IMR-90 (cell line): Measurements from ENCODE around the gene NEUROG1. TPM values are rescaled to one million over a fixed set of nuclear protein-coding genes. Genes with fewer than 3 reads are reported as not detected.

ENCODE experiments used
- ATAC-seq: fragments of 200-7000 bp; cut with Tn5 transposase; 2 replicates; pipeline ENCODE4 v1.9.1; 2020; ENCODE audit warnings: low read depth, mild to moderate bottlenecking, moderate library complexity
- BruUV-seq: library from RNA; stranded (reverse); fragments of 400-500 nt; replicated peaks from 2 replicates; lab custom pipeline; 2021; lab: Mats Ljungman, UMichigan
- CTCF ChIA-PET: fragments of 300-600 bp; formaldehyde crosslinking; extraction: SDS; loops from one replicate; lab custom pipeline; 2021; ENCODE audit warnings: antibody characterized with exemption; lab: Yijun Ruan, JAX
- POLR2A ChIA-PET: fragments of 300-600 bp; sonication (Branson Sonifier 250); formaldehyde crosslinking; loops from one replicate; lab custom pipeline; 2022; ENCODE audit warnings: antibody characterized with exemption; ENCODE audit not compliant: unreplicated experiment; lab: Charles Lee
- DNase-seq: peaks from one replicate; pipeline ENCODE4 v3.0.0; 2013
- H2AFZ ChIP-seq: replicated peaks from 2 replicates; pipeline ENCODE3; 2013; ENCODE audit warnings: low read length, mild to moderate bottlenecking; ENCODE audit not compliant: poor library complexity
- H2AK5ac ChIP-seq: 2 replicates; pipeline ENCODE4 v1.6.1; 2013; ENCODE audit warnings: low read depth, low read length, inconsistent platforms
- H2AK9ac ChIP-seq: replicated peaks from 2 replicates; pipeline ENCODE3; 2013; ENCODE audit warnings: mild to moderate bottlenecking, low read depth, low read length, moderate library complexity; ENCODE audit not compliant: poor library complexity
- H2BK120ac ChIP-seq: 2 replicates; pipeline ENCODE4 v1.6.1; 2013; ENCODE audit warnings: low read depth, low read length, inconsistent platforms
- H2BK15ac ChIP-seq: 3 replicates; pipeline ENCODE4 v1.6.1; 2013; ENCODE audit warnings: low read depth, low read length, inconsistent platforms
- H2BK20ac ChIP-seq: 2 replicates; pipeline ENCODE4 v1.6.1; 2013; ENCODE audit warnings: low read depth, mild to moderate bottlenecking, inconsistent platforms, low read length, moderate library complexity
- H2BK5ac ChIP-seq: 2 replicates; pipeline ENCODE4 v1.6.1; 2013; ENCODE audit warnings: mild to moderate bottlenecking, low read depth, low read length, inconsistent platforms; ENCODE audit not compliant: poor library complexity, severe bottlenecking
- H3K14ac ChIP-seq: replicated peaks from 2 replicates; pipeline ENCODE4 v1.6.1; 2013; ENCODE audit warnings: low read depth, low read length, inconsistent platforms
- H3K18ac ChIP-seq: 2 replicates; pipeline ENCODE4 v1.6.1; 2013; ENCODE audit warnings: low read depth, low read length, control low read depth
- H3K23ac ChIP-seq: 2 replicates; pipeline ENCODE4 v1.6.1; 2013; ENCODE audit warnings: low read depth, low read length, inconsistent platforms
- H3K27ac ChIP-seq: 2 replicates; pipeline ENCODE4 v1.5.1; 2013; ENCODE audit warnings: mild to moderate bottlenecking, control low read depth, low read length; ENCODE audit not compliant: insufficient read depth
- H3K27me3 ChIP-seq: 2 replicates; pipeline ENCODE4 v1.6.1; 2013; ENCODE audit warnings: low read length; ENCODE audit not compliant: control insufficient read depth, insufficient read depth
- H3K36me3 ChIP-seq: 2 replicates; pipeline ENCODE4 v1.6.1; 2013; ENCODE audit warnings: low read length, mixed read lengths; ENCODE audit not compliant: control insufficient read depth, insufficient read depth
- H3K4ac ChIP-seq: 2 replicates; pipeline ENCODE4 v1.6.1; 2013; ENCODE audit warnings: low read depth, low read length, inconsistent platforms
- H3K4me1 ChIP-seq: 2 replicates; pipeline ENCODE4 v1.6.1; 2013; ENCODE audit warnings: low read length, mixed read lengths; ENCODE audit not compliant: control insufficient read depth, insufficient read depth
- H3K4me2 ChIP-seq: 2 replicates; pipeline ENCODE4 v1.6.1; 2013; ENCODE audit warnings: low read depth, mild to moderate bottlenecking, control low read depth, low read length, moderate library complexity
- H3K4me3 ChIP-seq: 2 replicates; pipeline ENCODE4 v1.5.1; 2013; ENCODE audit warnings: low read depth, mild to moderate bottlenecking, control low read depth, low read length, moderate library complexity; ENCODE audit not compliant: insufficient read depth
- H3K56ac ChIP-seq: 2 replicates; pipeline ENCODE4 v1.6.1; 2013; ENCODE audit warnings: low read length, inconsistent platforms; ENCODE audit not compliant: insufficient read depth; ENCODE audit errors: extremely low read depth
- H3K79me1 ChIP-seq, 2 experiments: 2 replicates each; pipeline ENCODE4 v1.6.1; 2013; ENCODE audit warnings: low read length in 2 of 2, inconsistent platforms in 1 of 2, low read depth in 1 of 2
- H3K9ac ChIP-seq: 2 replicates; pipeline ENCODE4 v1.6.1; 2013; ENCODE audit warnings: low read depth, low read length, control low read depth
- H3K9me1 ChIP-seq: 2 replicates; pipeline ENCODE4 v1.6.1; 2013; ENCODE audit warnings: low read length, inconsistent platforms; ENCODE audit not compliant: insufficient read depth
- H3K9me3 ChIP-seq: 2 replicates; pipeline ENCODE4 v1.6.1; 2013; ENCODE audit warnings: low read length; ENCODE audit not compliant: control insufficient read depth, insufficient read depth
- H4K20me1 ChIP-seq: 2 replicates; pipeline ENCODE4 v1.6.1; 2013; ENCODE audit warnings: low read length, inconsistent platforms; ENCODE audit not compliant: insufficient read depth
- H4K5ac ChIP-seq: 2 replicates; pipeline ENCODE4 v1.6.1; 2013; ENCODE audit warnings: mild to moderate bottlenecking, low read depth, low read length, control low read depth
- H4K8ac ChIP-seq, 2 experiments: 2 replicates each; pipeline ENCODE4 v1.6.1; 2013; ENCODE audit warnings: low read depth in 2 of 2, low read length in 2 of 2, control low read depth in 1 of 2, inconsistent platforms in 1 of 2
- H4K91ac ChIP-seq: 2 replicates; pipeline ENCODE4 v1.6.1; 2013; ENCODE audit warnings: low read depth, low read length, inconsistent platforms; ENCODE audit not compliant: insufficient read depth
- BHLHE40 ChIP-seq: fragments of 150-350 bp; IDR thresholded peaks from 2 replicates; pipeline ENCODE4 v1.6.1; 2016; ENCODE audit warnings: mild to moderate bottlenecking, low read depth, low read length
- CEBPB ChIP-seq: IDR thresholded peaks from 2 replicates; pipeline ENCODE4 v1.6.1; 2012; ENCODE audit warnings: low read depth, low read length, improper control_type of control experiment
- CHD1 ChIP-seq: IDR thresholded peaks from 2 replicates; pipeline ENCODE4 v1.6.1; 2012; ENCODE audit warnings: low read depth, low read length, improper control_type of control experiment
- FOS ChIP-seq: fragments of 150-350 bp; IDR thresholded peaks from 2 replicates; pipeline ENCODE4 v1.6.1; 2016; ENCODE audit warnings: low read depth, low read length
- MAFK ChIP-seq: IDR thresholded peaks from 2 replicates; pipeline ENCODE4 v1.6.1; 2012; ENCODE audit warnings: low read depth, low read length, improper control_type of control experiment
- MAZ ChIP-seq: IDR thresholded peaks from 2 replicates; pipeline ENCODE4 v1.6.1; 2012; ENCODE audit warnings: low read depth, mild to moderate bottlenecking, low read length, improper control_type of control experiment, moderate library complexity, borderline replicate concordance
- MXI1 ChIP-seq: IDR thresholded peaks from 2 replicates; pipeline ENCODE4 v1.6.1; 2012; ENCODE audit warnings: low read depth, mild to moderate bottlenecking, low read length, moderate library complexity, borderline replicate concordance
- NFE2L2 ChIP-seq: fragments of 150-350 bp; IDR thresholded peaks from 2 replicates; pipeline ENCODE4 v1.6.1; 2016; ENCODE audit warnings: low read depth, mild to moderate bottlenecking, low read length
- POLR2A ChIP-seq: IDR thresholded peaks from 2 replicates; pipeline ENCODE4 v1.6.1; 2012; ENCODE audit warnings: mild to moderate bottlenecking, low read depth, low read length
- RCOR1 ChIP-seq: IDR thresholded peaks from 2 replicates; pipeline ENCODE4 v1.6.1; 2012; ENCODE audit warnings: mild to moderate bottlenecking, low read length, improper control_type of control experiment; ENCODE audit not compliant: insufficient replicate concordance
- RFX5 ChIP-seq: IDR thresholded peaks from 2 replicates; pipeline ENCODE4 v1.8.0; 2012; ENCODE audit warnings: low read depth, mild to moderate bottlenecking, low read length, moderate library complexity
- SMC3 ChIP-seq: fragments of 150-350 bp; IDR thresholded peaks from 2 replicates; pipeline ENCODE4 v1.6.1; 2016; ENCODE audit warnings: low read depth, mild to moderate bottlenecking, antibody characterized with exemption, low read length, moderate library complexity
- USF2 ChIP-seq: fragments of 150-350 bp; IDR thresholded peaks from 2 replicates; pipeline ENCODE4 v1.6.1; 2017; ENCODE audit warnings: mild to moderate bottlenecking, antibody characterized with exemption, low read length, low read depth
- WGBS, 2 experiments: methylation state at CpG; one replicate each; pipeline versions ENCODE4 v1.1.5 to v1.1.7; 2013; ENCODE audit warnings: missing lambda C conversion rate in 2 of 2; ENCODE audit not compliant: insufficient read length in 1 of 2; ENCODE audit errors: extremely low coverage in 2 of 2; 5-methylcytosine and 5-hydroxymethylcytosine counted together
- dilution Hi-C: fragments of 300-500 bp; cut with HindIII; formaldehyde crosslinking; loops from one replicate; pipeline ENCODE4 v1.14.3; 2018; ENCODE audit warnings: low sequenced_read_pairs; ENCODE audit not compliant: unreplicated experiment
- in situ Hi-C: fragments of 300-500 bp; cut with MboI; formaldehyde crosslinking; loops from 3 replicates; pipeline ENCODE4 v1.14.3; 2019; ENCODE audit warnings: low sequenced_read_pairs, inconsistent platforms, mixed read lengths
- intact Hi-C: fragments of 100-400 bp; cut with micrococcal nuclease; formaldehyde crosslinking; loops from 2 replicates; pipeline ENCODE4 v1.10.0; 2022
- polyA plus RNA-seq, 3 experiments: library from polyadenylated mRNA; depleted of rRNA; stranded (reverse); fragments of >200 nt; gene quantifications; 2 replicates each; pipeline ENCODE4 v1.2.3, GENCODE V29; 2012; ENCODE audit warnings: low replicate concordance in 1 of 3
- total RNA-seq: library from RNA; depleted of rRNA; stranded (reverse); fragments of >200 nt; gene quantifications from 2 replicates; pipeline ENCODE4 v1.2.3, GENCODE V29; 2012
- TF ChIP-seq, protein P1 (sequence below): conservative IDR thresholded peaks from 2 replicates; pipeline ENCODE4 v1.5.1; 2012; ENCODE audit warnings: mild to moderate bottlenecking, low read depth, low read length, improper control_type of control experiment

NEUROG1 gene
- total and polyA plus RNA-seq, 2 of the 4 experiments (the other 2 are of a cell fraction): not detected

DNA sequence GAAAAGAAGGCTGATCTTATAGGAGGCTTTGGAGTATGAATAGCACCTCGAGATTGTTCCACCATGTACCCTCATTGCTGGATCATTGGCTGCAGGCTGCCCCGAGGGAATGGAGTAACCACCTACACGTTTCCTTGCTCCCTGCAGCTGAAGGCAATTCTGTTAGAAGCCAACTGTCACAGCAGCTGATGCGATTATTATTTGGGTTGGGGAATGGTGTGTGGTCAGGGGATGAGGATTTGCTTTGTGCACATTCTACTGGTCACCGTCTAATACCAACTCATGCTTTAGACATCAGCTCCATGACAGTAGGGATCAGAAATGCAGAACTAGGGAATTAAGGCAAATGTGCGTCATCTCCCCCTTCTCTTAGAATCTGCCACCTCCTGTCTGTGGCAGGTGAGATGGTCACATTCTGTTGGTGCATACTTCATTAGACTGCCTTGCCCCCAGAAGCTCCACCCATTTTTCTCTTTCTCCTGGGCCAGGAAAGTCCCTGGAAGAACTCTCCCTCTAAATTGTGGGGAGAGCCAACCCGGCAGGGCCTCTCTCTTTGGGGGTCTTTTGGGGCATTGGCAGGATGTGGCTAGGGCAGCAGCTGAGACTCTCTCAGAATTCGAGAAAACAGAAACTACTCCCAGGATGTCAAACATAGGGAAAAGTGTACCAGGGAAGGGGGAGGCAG, 32.8 kb downstream of the NEUROG1 start:
- Histone ChIP-seq H3K18ac (no peak overlapping the region), H3K9me1 (no peaks in the 10 kb centered on the region), H2BK20ac (no peak overlapping the region), H4K5ac (no peak overlapping the region), H3K9ac (no peak overlapping the region), H2AK5ac (no peak overlapping the region), H3K56ac (no peak overlapping the region), H2BK120ac (no peak overlapping the region), H3K14ac (no peak overlapping the region), H3K4ac (no peak overlapping the region), H2AFZ (no peak overlapping the region), H3K4me2 (no peak overlapping the region), H2BK5ac (no peak overlapping the region), H3K79me1 (no peaks in the 10 kb centered on the region), H3K9me3 (no peaks in the 10 kb centered on the region), H3K4me1 (no peaks in the 10 kb centered on the region), H4K20me1 (no peaks in the 10 kb centered on the region), H4K8ac (no peak overlapping the region), H4K91ac (no peak overlapping the region), H2AK9ac (no peak overlapping the region), H3K27ac (no peak overlapping the region), H2BK15ac (no peak overlapping the region), H3K36me3 (no peaks in the 10 kb centered on the region), H3K23ac (no peak overlapping the region), H3K27me3 (peaks cover 52% of the 10 kb centered on the region), H3K4me3 (no peak overlapping the region)
- no TSS peak for BruUV-seq
- TF ChIP-seq POLR2A: no peak
- no peak for TF ChIP-seq USF2
- TF ChIP-seq RCOR1: no peak
- no peak for TF ChIP-seq MAFK
- TF ChIP-seq SMC3: no peak
- TF ChIP-seq BHLHE40: no peak
- TF ChIP-seq RFX5: no peak
- TF ChIP-seq, protein P1, sequence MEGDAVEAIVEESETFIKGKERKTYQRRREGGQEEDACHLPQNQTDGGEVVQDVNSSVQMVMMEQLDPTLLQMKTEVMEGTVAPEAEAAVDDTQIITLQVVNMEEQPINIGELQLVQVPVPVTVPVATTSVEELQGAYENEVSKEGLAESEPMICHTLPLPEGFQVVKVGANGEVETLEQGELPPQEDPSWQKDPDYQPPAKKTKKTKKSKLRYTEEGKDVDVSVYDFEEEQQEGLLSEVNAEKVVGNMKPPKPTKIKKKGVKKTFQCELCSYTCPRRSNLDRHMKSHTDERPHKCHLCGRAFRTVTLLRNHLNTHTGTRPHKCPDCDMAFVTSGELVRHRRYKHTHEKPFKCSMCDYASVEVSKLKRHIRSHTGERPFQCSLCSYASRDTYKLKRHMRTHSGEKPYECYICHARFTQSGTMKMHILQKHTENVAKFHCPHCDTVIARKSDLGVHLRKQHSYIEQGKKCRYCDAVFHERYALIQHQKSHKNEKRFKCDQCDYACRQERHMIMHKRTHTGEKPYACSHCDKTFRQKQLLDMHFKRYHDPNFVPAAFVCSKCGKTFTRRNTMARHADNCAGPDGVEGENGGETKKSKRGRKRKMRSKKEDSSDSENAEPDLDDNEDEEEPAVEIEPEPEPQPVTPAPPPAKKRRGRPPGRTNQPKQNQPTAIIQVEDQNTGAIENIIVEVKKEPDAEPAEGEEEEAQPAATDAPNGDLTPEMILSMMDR: no peak
- TF ChIP-seq MAZ: no peak
- TF ChIP-seq CEBPB: no peak
- no peak for TF ChIP-seq NFE2L2
- no peak for TF ChIP-seq MXI1
- no peak for TF ChIP-seq CHD1
- no peak for TF ChIP-seq FOS
- intact Hi-C loops (no loop called here), dilution Hi-C loops (no loop called here), in situ Hi-C loops (no loop called here)
- no peak for DNase-seq
- no peak for ATAC-seq
- ChIA-PET POLR2A (no interaction called here), CTCF (interaction anchor here (0.7 kb wide), 1 partner anchor 15 kb away, joined by 4 read pairs; no protein-coding TSS in a partner anchor)
- WGBS, 2 experiments: no CpG with 5 or more reads among the region's 8 CpGs
